OCI-LY7 (cell line): Measurements from ENCODE around the gene MAPRE3. TPM values are rescaled to one million over a fixed set of nuclear protein-coding genes. Genes with fewer than 3 reads are reported as not detected.
"Not testable (repeated sequence)": the region's sequence is repeated elsewhere in the genome, so short reads cannot be mapped to it uniquely, and the experiment has no call there.

Source experiments
- BruUV-seq: library from RNA; stranded (reverse); fragments of 400-500 nt; replicated peaks from 2 replicates; lab custom pipeline; 2021; lab: Mats Ljungman, UMichigan
- CTCF ChIA-PET: fragments of 300-600 bp; sonication (Branson Sonifier 250); formaldehyde crosslinking; loops from one replicate; lab custom pipeline; 2022; ENCODE audit warnings: antibody characterized with exemption; ENCODE audit not compliant: unreplicated experiment; lab: Charles Lee
- POLR2A ChIA-PET: fragments of 300-600 bp; sonication (Branson Sonifier 250); formaldehyde crosslinking; loops from one replicate; lab custom pipeline; 2022; ENCODE audit warnings: antibody characterized with exemption; lab: Charles Lee
- DNase-seq: peaks from one replicate; pipeline ENCODE4 v3.0.0-alpha.2; 2015; ENCODE audit warnings: low spot score
- H2AFZ ChIP-seq: fragments of 200-600 bp; sonication (generic), shearing (Covaris generic); 2 replicates; pipeline ENCODE4 v1.6.1; 2014; ENCODE audit warnings: mild to moderate bottlenecking, antibody characterized with exemption, low read length, moderate library complexity
- H3K27ac ChIP-seq: fragments of 200-600 bp; sonication (generic); 2 replicates; pipeline ENCODE4 v1.5.1; 2014; ENCODE audit warnings: mixed run types, low read depth, mild to moderate bottlenecking, moderate library complexity, low read length, inconsistent platforms; ENCODE audit not compliant: poor library complexity, severe bottlenecking
- H3K36me3 ChIP-seq: fragments of 200-600 bp; sonication (generic); 2 replicates; pipeline ENCODE4 v1.6.1; 2014; ENCODE audit warnings: mild to moderate bottlenecking, antibody characterized with exemption, low read length, moderate library complexity, mixed read lengths; ENCODE audit not compliant: insufficient read depth
- H3K4me1 ChIP-seq: fragments of 200-600 bp; sonication (generic); 2 replicates; pipeline ENCODE4 v1.5.1; 2014; ENCODE audit warnings: mild to moderate bottlenecking, low read length; ENCODE audit not compliant: insufficient read depth, poor library complexity, severe bottlenecking
- H3K4me2 ChIP-seq: fragments of 200-600 bp; sonication (generic); 2 replicates; pipeline ENCODE4 v1.6.1; 2014; ENCODE audit warnings: mild to moderate bottlenecking, low read length
- H3K4me3 ChIP-seq: fragments of 200-600 bp; sonication (generic); 2 replicates; pipeline ENCODE4 v1.5.1; 2014; ENCODE audit warnings: mild to moderate bottlenecking, low read depth, low read length; ENCODE audit not compliant: poor library complexity, severe bottlenecking
- H3K79me2 ChIP-seq: fragments of 200-600 bp; sonication (generic); 2 replicates; pipeline ENCODE4 v1.6.1; 2016; ENCODE audit warnings: low read depth, mild to moderate bottlenecking, low read length, moderate library complexity, mixed read lengths; ENCODE audit not compliant: insufficient read depth
- H3K9me2 ChIP-seq: fragments of 200-600 bp; sonication (generic); 2 replicates; pipeline ENCODE4 v1.6.1; 2016; ENCODE audit warnings: mild to moderate bottlenecking, low read length, mixed read lengths; ENCODE audit not compliant: insufficient read depth
- H3K9me3 ChIP-seq: fragments of 200-600 bp; sonication (generic); 2 replicates; pipeline ENCODE4 v1.6.1; 2014; ENCODE audit warnings: mild to moderate bottlenecking, mixed run types, low read length, mixed read lengths
- H4K20me1 ChIP-seq: fragments of 200-600 bp; sonication (generic); 2 replicates; pipeline ENCODE4 v1.6.1; 2014; ENCODE audit warnings: mild to moderate bottlenecking, antibody characterized with exemption, low read length, moderate library complexity, mixed read lengths; ENCODE audit not compliant: insufficient read depth
- CTCF ChIP-seq: fragments of 200-600 bp; sonication (generic); conservative IDR thresholded peaks from 2 replicates; pipeline ENCODE4 v1.5.1; 2014; ENCODE audit warnings: mild to moderate bottlenecking, antibody characterized with exemption, low read length, moderate library complexity, mixed read lengths
- EZH2phosphoT487 ChIP-seq: fragments of 200-600 bp; sonication (generic); IDR thresholded peaks from 2 replicates; pipeline ENCODE4 v1.6.1; 2018; ENCODE audit warnings: low read depth, borderline replicate concordance, mild to moderate bottlenecking, mixed run types, antibody characterized with exemption, low read length, moderate library complexity, mixed read lengths
- intact Hi-C: fragments of 100-400 bp; cut with micrococcal nuclease; formaldehyde crosslinking; loops from one replicate; pipeline ENCODE4 v1.10.0; 2022; ENCODE audit not compliant: unreplicated experiment
- total RNA-seq, 2 experiments: library from RNA; depleted of rRNA in 1 of 2; stranded (reverse); fragments of >200 nt in 1 of 2; shearing (Covaris generic) in 1 of 2; gene quantifications; 2 replicates each; pipeline ENCODE4 v1.2.3, GENCODE V29; 2014 to 2022

MAPRE3 gene
- total RNA-seq, 2 experiments from 2014 or later = not detected

- H3K9me2 ChIP-seq = no peaks in the 10 kb centered on the region
- H3K4me3 ChIP-seq = no peak overlapping the region
- peaks cover 26% of the 10 kb centered on the region for H3K79me2 ChIP-seq
- H3K4me1 ChIP-seq = peaks cover 72% of the 10 kb centered on the region
- intact Hi-C loops = no loop called here
- peak overlapping the region; percentile 11; the same call in 1 of the 2 replicates for H2AFZ ChIP-seq
- no peaks in the 10 kb centered on the region for H3K9me3 ChIP-seq
- no peak for DNase-seq
- H4K20me1 ChIP-seq = 0 out of 2 replicates have a peak, but pooled peaks cover 4% of the 10 kb centered on the region
- TF ChIP-seq EZH2phosphoT487 (no peak), CTCF (no peak)
- H3K36me3 ChIP-seq = peaks cover 17% of the 10 kb centered on the region; the same call in 1 of the 2 replicates
- H3K27ac ChIP-seq = peak overlapping the region; percentile 81
- H3K4me2 ChIP-seq = peak overlapping the region; percentile 28; the same call in 1 of the 2 replicates
- ChIA-PET CTCF (interaction anchor here (0.9 kb wide), 1 partner anchor 8 kb away, joined by 4 read pairs; no protein-coding TSS in a partner anchor), POLR2A (interaction anchor here (0.8 to 3.8 kb wide), 5 partner anchors 8 to 214 kb away, joined by 3 to 18 read pairs (median 4); partner anchors contain the start of genes AGBL5, ATRAID, KHK and SLC5A6)
- no TSS peak for BruUV-seq
Measured at GRCh38 chr2:27073782-27074181, 103.3 kb downstream of the MAPRE3 start.

GRCh38 chr2:27074738-27075565, 104.5 kb downstream of the MAPRE3 start:
- ChIA-PET CTCF (no interaction called here), POLR2A (interaction anchor here (0.6 to 3.8 kb wide), 5 partner anchors 12 to 356 kb away, joined by 3 to 18 read pairs (median 3); partner anchors contain the start of genes AGBL5 and KHK)
- H2AFZ ChIP-seq = peak overlapping the region; percentile 79
- peak overlapping the region; percentile 70 for H3K4me2 ChIP-seq
- H3K9me3 ChIP-seq = no peaks in the 10 kb centered on the region
- peak; percentile 81 for DNase-seq
- peak overlapping the region; percentile 81 for H3K27ac ChIP-seq
- H3K36me3 ChIP-seq = peaks cover 6% of the 10 kb centered on the region; the same call in 1 of the 2 replicates
- no TSS peak for BruUV-seq
- 0 out of 2 replicates have a peak, but pooled peaks cover 1% of the 10 kb centered on the region for H4K20me1 ChIP-seq
- TF ChIP-seq CTCF (no peak), EZH2phosphoT487 (no peak)
- peak overlapping the region; percentile 33 for H3K4me3 ChIP-seq
- peaks cover 68% of the 10 kb centered on the region for H3K4me1 ChIP-seq
- H3K9me2 ChIP-seq = no peaks in the 10 kb centered on the region
- H3K79me2 ChIP-seq = peaks cover 15% of the 10 kb centered on the region
- intact Hi-C loops = no loop called here

- H3K36me3 ChIP-seq, DNase-seq, H3K9me3 ChIP-seq, H3K79me2 ChIP-seq, intact Hi-C loops, H3K9me2 ChIP-seq, CTCF ChIA-PET, H4K20me1 ChIP-seq, BruUV-seq: not testable (repeated sequence)
- H3K4me1 ChIP-seq = peaks cover 68% of the 10 kb centered on the region
- POLR2A ChIA-PET = interaction anchor here (0.6 to 3.8 kb wide), 2 partner anchors 25 to 355 kb away, joined by 3 to 18 read pairs; partner anchors contain the start of gene AGBL5
- H2AFZ ChIP-seq = peak overlapping the region; percentile 79
- peak overlapping the region; percentile 33 for H3K4me3 ChIP-seq
- H3K4me2 ChIP-seq = peak overlapping the region; percentile 70
- H3K27ac ChIP-seq = peak overlapping the region; percentile 81
Measured at GRCh38 chr2:27075566-27075871, 105.1 kb downstream of the MAPRE3 start.
